ENCODE measurements around the gene LTBP2. TPM values are rescaled to one million over a fixed set of nuclear protein-coding genes. Genes with fewer than 3 reads are reported as not detected.
A peak's percentile ranks its signal among the peaks of the same experiment; 100 is the strongest.

Gene LTBP2
- total RNA-seq, 1 donor, result 210 TPM

DNA sequence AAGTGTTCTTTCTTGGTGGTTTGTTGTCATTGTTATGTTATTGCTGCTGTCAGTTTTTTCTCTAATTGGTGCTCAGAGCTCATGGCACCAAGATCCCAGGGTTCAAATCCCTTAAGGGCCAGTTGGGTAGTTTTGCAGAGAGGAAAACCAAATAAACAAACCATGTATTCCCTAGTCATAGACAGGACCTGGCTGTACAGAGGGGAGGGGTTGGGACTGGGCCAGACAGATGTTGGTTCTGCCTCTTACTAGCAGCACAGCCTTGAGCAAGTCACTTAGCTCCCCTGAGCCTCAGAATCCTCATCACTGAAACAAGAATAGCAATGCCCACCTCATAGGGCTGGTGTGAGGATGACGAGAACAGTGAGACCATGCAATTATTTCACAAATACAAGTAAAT, 53.4 kb downstream of the LTBP2 start:
- DNase-seq (ENCODE audit: low read depth), result peak; percentile 72
- TF ChIP-seq, protein P1, sequence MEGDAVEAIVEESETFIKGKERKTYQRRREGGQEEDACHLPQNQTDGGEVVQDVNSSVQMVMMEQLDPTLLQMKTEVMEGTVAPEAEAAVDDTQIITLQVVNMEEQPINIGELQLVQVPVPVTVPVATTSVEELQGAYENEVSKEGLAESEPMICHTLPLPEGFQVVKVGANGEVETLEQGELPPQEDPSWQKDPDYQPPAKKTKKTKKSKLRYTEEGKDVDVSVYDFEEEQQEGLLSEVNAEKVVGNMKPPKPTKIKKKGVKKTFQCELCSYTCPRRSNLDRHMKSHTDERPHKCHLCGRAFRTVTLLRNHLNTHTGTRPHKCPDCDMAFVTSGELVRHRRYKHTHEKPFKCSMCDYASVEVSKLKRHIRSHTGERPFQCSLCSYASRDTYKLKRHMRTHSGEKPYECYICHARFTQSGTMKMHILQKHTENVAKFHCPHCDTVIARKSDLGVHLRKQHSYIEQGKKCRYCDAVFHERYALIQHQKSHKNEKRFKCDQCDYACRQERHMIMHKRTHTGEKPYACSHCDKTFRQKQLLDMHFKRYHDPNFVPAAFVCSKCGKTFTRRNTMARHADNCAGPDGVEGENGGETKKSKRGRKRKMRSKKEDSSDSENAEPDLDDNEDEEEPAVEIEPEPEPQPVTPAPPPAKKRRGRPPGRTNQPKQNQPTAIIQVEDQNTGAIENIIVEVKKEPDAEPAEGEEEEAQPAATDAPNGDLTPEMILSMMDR (IDR thresholded peaks at IDR 0.05; ENCODE audit: insufficient read depth, low read depth, low read length), result no peak

DNA sequence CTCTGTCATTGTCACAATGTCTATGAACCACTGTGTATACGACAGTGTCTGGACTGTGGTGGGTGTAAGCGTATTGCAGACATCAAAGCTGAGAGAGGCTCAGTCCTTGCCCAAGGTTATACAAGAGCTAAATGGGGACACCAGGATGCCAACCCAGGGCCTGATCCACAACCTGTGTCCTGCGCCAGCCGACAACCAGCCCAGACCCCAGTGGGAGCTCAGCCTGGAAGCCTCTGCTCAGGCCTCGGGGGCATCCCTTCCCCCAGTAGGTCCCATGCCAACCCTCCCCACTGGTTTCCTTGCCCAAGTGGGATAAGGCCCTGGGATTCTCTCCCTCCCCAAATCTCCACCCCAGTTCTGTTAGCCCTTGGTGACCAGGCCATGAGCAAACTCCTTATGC, 54.3 kb downstream of the LTBP2 start:
- no peak overlapping the region for H3K4me3 ChIP-seq (ENCODE audit: low read depth, low read length)
- no peak for DNase-seq (ENCODE audit: low read depth)
- TF ChIP-seq, protein P1 (IDR thresholded peaks at IDR 0.05; ENCODE audit: insufficient read depth, low read depth, low read length), result no peak

More for the DNA sequence above, 53.4 kb downstream of the LTBP2 start:
- H3K4me3 ChIP-seq (ENCODE audit: low read depth, low read length), result no peak overlapping the region

DNA sequence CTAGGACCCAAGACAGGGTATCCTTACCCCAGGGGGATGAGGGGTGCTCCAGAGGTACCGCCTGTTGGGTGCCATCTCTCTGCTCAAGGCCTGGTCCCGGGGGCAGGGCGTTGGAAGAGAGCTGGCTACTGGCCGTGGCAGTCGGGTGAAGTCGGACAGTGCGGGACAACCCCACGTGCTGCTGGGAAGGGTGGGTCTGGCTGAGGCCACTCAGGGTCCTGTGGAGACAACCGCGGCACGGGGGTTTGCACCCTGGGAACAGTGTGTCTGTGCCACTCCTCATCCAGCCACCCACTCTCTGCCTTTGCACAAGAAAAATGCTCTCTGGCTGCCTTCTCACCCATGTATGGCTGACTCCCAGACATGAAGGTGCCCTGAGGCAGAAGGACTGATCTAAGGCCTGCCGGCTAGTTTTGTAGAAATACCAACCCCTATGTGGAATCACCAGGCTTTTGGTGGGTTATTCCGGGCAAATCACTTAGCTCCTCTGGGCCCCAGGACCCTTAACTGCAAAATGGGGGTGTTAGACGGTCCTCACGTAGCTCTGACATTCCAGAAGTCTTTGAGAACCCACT, 56.5 kb downstream of the LTBP2 start:
- TF ChIP-seq, protein P1 (IDR thresholded peaks at IDR 0.05; ENCODE audit: insufficient read depth, low read depth, low read length), result no peak
- no peak for DNase-seq (ENCODE audit: low read depth)
- no peak overlapping the region for H3K4me3 ChIP-seq (ENCODE audit: low read depth, low read length)

DNA sequence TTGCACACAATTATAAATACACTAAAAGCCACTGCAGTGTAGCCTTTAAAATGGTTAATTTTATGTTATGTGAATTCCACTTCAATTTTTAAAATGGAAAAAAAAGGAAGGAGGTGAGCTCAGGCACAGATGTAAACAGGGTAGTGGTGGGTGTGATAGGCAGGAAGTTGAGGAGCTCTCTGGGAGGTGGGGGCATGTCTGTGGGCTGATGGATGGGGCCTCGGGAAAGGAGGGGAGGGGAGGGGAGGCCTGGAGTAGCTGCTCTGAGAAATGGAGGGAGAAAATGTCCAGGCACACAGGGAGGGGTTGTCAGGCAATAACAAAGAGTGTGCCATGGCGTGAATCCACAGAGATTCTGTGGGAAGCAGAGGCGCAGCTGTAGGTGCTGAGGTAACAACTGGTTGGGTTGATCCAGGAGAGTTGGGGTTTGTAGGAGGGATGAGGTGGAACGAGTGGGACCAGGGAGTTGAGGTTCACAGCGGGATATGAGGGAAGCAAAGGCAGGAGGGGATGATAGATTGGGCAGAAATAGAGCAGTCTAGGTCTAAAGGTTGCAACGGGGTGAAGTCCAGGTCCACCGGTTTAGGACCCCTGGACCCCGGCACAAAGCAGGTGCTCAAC, 57.2 kb downstream of the LTBP2 start:
- TF ChIP-seq, protein P1 (IDR thresholded peaks at IDR 0.05; ENCODE audit: insufficient read depth, low read depth, low read length), result no peak
- H3K4me3 ChIP-seq (ENCODE audit: low read depth, low read length), result no peak overlapping the region
- DNase-seq (ENCODE audit: low read depth), result no peak

DNA sequence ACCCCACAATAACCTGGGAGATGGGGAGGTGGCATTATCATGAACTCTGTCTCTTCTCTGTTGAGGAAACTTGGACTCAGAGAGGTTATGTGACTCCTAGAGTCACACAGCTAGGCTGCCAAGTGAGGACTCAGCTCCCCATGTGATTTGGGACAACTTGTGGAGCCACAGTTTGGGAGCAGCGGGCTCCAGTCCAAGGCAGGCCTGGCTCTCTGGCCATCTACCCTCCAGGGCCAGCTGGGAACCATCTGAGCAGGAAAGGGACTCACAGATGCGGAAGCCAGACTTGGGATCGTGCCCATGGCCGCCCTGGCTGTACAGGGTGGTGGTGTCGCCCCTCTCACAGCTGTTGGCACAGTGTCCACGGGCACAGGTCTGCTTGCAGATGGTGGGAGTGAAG, 59.4 kb downstream of the LTBP2 start:
- no peak overlapping the region for H3K4me3 ChIP-seq (ENCODE audit: low read depth, low read length)
- TF ChIP-seq, protein P1 (IDR thresholded peaks at IDR 0.05; ENCODE audit: insufficient read depth, low read depth, low read length), result no peak
- peak; percentile 50 for DNase-seq (ENCODE audit: low read depth)

DNA sequence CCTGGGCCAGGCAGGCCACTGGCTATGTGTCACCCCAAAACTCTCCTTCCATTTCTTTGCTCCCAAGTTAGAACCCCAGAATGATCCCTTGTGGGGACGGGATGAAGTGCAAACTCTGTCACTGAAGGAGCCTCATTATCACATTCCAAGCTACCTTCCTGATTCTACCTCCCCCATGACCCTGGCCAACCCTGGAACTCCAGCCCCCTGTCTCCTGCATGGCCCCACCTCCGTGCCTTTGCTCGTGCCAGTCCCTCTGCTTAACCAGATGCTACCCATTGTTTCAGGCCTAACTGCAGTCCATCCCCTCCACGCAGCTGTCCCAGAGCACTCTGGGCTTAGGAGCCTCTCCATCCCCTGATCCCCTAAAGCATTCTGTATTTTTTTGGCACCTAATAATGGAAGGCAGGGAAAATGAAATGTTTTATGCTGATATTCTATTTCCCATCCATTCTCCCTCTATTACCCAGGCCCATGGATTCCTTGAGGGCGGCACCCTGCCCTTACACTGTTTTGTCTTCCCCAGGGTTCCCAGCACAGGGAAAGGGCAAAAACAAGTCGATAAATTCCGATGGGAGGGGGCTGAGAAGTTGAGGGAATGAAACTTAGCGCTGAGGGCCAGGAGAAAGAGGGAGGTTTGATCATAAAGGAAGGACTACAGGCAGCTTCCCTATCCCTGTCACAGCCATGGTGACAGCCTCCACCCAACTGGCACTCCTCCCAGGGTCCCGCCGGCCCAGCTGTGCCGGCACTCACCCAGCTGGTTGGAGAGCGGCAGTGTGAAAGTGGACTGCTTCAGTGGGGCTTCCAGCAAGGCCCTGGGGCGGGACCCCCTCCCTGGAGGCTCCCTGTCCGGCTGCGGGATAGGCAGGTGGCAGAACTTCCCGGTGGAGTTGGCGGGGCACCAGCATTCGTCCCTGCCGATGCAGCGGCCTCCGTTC, 60.3 kb downstream of the LTBP2 start:
- H3K4me3 ChIP-seq (ENCODE audit: low read depth, low read length), result no peak overlapping the region
- TF ChIP-seq, protein P1 (IDR thresholded peaks at IDR 0.05; ENCODE audit: insufficient read depth, low read depth, low read length), result no peak
- no peak for DNase-seq (ENCODE audit: low read depth)
